ENCODE results near the gene EXOC6.

- no peak for TF ChIP-seq GATA2 (IDR thresholded peaks at IDR 0.05; ENCODE audit: low read depth, low read length)
- TF ChIP-seq GATA3 (IDR thresholded peaks at IDR 0.05; ENCODE audit: low read depth, low read length), result no peak
Measured at GRCh38 chr10:93072713-93073538, 224.6 kb downstream of the EXOC6 start.
